Gastroesophageal sphincter (tissue), 4 donors: Measurements from ENCODE around the gene PPP1R13B. TPM values are rescaled to one million over a fixed set of nuclear protein-coding genes. Genes with fewer than 3 reads are reported as not detected.

Experiments
- ATAC-seq: fragments of 150-250 bp; one replicate; pipeline ENCODE4 v1.9.1; 2016; ENCODE audit warnings: mild to moderate bottlenecking, moderate library complexity
- H3K27ac ChIP-seq, 4 donors: fragments of 200-600 bp; sonication (generic) in 3 of 4; 1 replicate in 3 of 4; 2 replicates in 1 of 4; pipeline ENCODE4 v1.5.1; 2016 to 2019
- H3K27me3 ChIP-seq: fragments of 200-600 bp; sonication (generic); one replicate; pipeline ENCODE4 v1.5.1; 2019
- H3K36me3 ChIP-seq, 2 donors: fragments of 200-600 bp; sonication (generic); one replicate each; pipeline ENCODE4 v1.5.1; 2019; ENCODE audit warnings: control low read depth in 1 of 2
- H3K4me1 ChIP-seq, 3 donors: fragments of 200-600 bp; sonication (generic); 1 replicate in 2 of 3; 2 replicates in 1 of 3; pipeline ENCODE4 v1.5.1; 2016 to 2019; ENCODE audit warnings: control low read depth in 2 of 3
- H3K4me3 ChIP-seq, 2 donors: fragments of 200-600 bp; sonication (generic); one replicate each; pipeline ENCODE4 v1.5.1; 2019; ENCODE audit warnings: mild to moderate bottlenecking in 1 of 2, moderate library complexity in 1 of 2
- H3K9me3 ChIP-seq, 3 donors: fragments of 200-600 bp; sonication (generic); one replicate each; pipeline ENCODE4 v1.5.1; 2017 to 2019; ENCODE audit warnings: control low read depth in 2 of 3
- EP300 ChIP-seq: sonication (generic); formaldehyde crosslinking; IDR thresholded peaks from one replicate; pipeline ENCODE4 v1.6.1; 2017; ENCODE audit warnings: antibody characterized with exemption, mild to moderate bottlenecking
- POLR2A ChIP-seq, 2 donors: fragments of 450-650 bp; IDR thresholded peaks; one replicate each; pipeline ENCODE4 v1.6.1; 2017; ENCODE audit warnings: antibody characterized with exemption in 2 of 2, mild to moderate bottlenecking in 2 of 2, moderate library complexity in 1 of 2
- POLR2AphosphoS5 ChIP-seq: sonication (generic); formaldehyde crosslinking; IDR thresholded peaks from one replicate; pipeline ENCODE4 v1.6.1; 2017; ENCODE audit warnings: antibody characterized with exemption
- WGBS, 2 donors: methylation state at CpG; one replicate each; pipeline ENCODE4 v1.1.5; 2018; ENCODE audit warnings: low coverage in 1 of 2; 5-methylcytosine and 5-hydroxymethylcytosine counted together
- total RNA-seq, 4 donors: library from RNA; depleted of rRNA; stranded (reverse); fragments of >200 nt; gene quantifications; one replicate each; pipeline ENCODE4 v1.1.0, GENCODE V29; 2016
- TF ChIP-seq, protein P1 (sequence below), 4 experiments: fragments of 200-600 bp in 2 of 4; fragments of 450-650 bp in 2 of 4; sonication (generic) in 1 of 4; IDR thresholded peaks; one replicate each; pipeline ENCODE4 v1.5.1; 2017 to 2019; ENCODE audit warnings: antibody characterized with exemption in 4 of 4, mild to moderate bottlenecking in 2 of 4, moderate library complexity in 2 of 4

The PPP1R13B gene
- total RNA-seq, 4 donors from 2014 or later: 13.9 to 24.8 (median 17.5) TPM

DNA sequence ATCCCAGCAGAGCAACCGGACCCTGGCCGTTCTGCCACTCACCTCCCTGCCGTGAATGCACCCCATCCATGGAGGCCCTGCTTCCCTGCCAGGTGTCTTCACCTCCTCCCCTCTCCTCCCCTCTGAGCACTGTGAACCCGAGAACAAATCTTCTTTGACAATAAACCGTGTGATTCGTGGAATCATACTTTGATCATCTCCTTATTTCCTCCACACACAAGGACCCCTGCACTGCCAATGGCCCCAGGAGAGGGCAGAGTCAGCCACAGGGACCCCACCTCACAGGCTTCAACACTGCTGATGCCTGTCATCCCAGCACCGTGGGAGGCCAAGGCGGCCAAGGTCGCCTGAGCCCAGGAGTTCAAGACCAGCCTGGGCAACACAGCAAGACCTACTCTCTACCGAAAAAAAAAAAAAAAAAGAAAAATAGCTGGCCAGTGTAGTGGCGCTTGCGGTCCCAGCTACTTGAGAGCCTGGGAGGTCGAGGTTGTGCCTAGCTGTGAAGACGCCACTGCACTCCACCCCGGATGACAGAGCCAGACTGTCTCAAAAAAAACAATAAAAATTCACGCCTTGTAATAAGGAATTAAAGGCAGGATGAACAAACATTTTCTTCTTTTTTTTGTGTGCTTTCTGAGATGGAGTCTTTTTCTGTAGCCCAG, 133.2 kb downstream of the PPP1R13B start:
- Histone ChIP-seq H3K4me1 (peaks cover 0 to 82% (median 37%) of the 10 kb centered on the region in 3 donors), H3K4me3 (peak overlapping the region in 1 of 2 donors; percentile 99), H3K36me3 (no peaks in the 10 kb centered on the region), H3K27ac (peak overlapping the region in 1 of 4 donors; percentile 68), H3K9me3 (no peaks in the 10 kb centered on the region), H3K27me3 (no peaks in the 10 kb centered on the region)
- TF ChIP-seq, protein P1, sequence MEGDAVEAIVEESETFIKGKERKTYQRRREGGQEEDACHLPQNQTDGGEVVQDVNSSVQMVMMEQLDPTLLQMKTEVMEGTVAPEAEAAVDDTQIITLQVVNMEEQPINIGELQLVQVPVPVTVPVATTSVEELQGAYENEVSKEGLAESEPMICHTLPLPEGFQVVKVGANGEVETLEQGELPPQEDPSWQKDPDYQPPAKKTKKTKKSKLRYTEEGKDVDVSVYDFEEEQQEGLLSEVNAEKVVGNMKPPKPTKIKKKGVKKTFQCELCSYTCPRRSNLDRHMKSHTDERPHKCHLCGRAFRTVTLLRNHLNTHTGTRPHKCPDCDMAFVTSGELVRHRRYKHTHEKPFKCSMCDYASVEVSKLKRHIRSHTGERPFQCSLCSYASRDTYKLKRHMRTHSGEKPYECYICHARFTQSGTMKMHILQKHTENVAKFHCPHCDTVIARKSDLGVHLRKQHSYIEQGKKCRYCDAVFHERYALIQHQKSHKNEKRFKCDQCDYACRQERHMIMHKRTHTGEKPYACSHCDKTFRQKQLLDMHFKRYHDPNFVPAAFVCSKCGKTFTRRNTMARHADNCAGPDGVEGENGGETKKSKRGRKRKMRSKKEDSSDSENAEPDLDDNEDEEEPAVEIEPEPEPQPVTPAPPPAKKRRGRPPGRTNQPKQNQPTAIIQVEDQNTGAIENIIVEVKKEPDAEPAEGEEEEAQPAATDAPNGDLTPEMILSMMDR (IDR thresholded peaks at IDR 0.05): no peak
- TF ChIP-seq POLR2A (IDR thresholded peaks at IDR 0.05) (no peak), POLR2AphosphoS5 (no peak), EP300 (no peak)
- 59 to 70% methylated on average over 11 to 12 of the region's 16 CpGs for WGBS, 2 donors
- ATAC-seq: no peak

DNA sequence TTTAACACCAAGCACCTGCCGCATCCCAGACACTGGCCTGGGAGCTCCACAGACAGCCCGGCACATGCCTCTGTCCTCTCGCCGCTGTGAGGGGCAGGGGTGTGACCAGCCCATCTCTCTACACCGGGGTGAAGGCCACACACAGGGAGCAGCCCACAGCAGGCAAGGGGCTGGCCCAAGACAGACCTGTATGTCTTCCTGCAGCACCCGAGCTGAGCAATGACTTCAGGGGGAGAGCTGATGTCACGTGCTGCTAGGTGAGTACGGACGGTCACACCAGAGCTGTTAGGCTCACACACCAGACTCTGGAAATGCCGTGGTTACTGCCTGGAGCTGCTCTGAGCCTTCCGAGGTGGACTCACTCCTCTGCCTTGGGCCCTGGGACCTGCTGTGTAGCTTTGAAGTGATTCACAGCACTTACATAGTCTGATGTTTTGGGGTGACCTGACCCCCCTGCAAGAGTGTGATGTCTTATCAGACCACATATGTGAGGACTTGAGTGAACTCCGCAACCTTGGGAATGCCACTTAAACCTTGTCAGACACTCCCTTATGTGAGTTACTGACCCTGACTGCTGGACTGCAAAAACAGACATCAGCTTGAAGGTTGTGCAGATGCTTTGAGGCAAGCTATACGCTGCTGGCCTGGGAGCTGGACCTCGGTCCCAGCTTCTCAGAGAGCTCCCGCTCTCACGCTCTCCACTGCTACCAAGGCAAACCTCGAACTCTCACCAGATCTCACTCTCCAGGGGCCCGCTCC, 133.9 kb downstream of the PPP1R13B start:
- TF ChIP-seq POLR2A (IDR thresholded peaks at IDR 0.05) (no peak), EP300 (no peak), POLR2AphosphoS5 (no peak)
- TF ChIP-seq, protein P1 (IDR thresholded peaks at IDR 0.05): no peak
- Histone ChIP-seq H3K9me3 (no peaks in the 10 kb centered on the region), H3K36me3 (no peaks in the 10 kb centered on the region), H3K27ac (peak overlapping the region in 1 of 4 donors; percentile 58), H3K27me3 (no peaks in the 10 kb centered on the region), H3K4me3 (no peak overlapping the region), H3K4me1 (peaks cover 0 to 82% (median 37%) of the 10 kb centered on the region in 3 donors)
- no peak for ATAC-seq
- 62 to 90% methylated on average over 2 to 4 of the region's 18 CpGs for WGBS, 2 donors

DNA sequence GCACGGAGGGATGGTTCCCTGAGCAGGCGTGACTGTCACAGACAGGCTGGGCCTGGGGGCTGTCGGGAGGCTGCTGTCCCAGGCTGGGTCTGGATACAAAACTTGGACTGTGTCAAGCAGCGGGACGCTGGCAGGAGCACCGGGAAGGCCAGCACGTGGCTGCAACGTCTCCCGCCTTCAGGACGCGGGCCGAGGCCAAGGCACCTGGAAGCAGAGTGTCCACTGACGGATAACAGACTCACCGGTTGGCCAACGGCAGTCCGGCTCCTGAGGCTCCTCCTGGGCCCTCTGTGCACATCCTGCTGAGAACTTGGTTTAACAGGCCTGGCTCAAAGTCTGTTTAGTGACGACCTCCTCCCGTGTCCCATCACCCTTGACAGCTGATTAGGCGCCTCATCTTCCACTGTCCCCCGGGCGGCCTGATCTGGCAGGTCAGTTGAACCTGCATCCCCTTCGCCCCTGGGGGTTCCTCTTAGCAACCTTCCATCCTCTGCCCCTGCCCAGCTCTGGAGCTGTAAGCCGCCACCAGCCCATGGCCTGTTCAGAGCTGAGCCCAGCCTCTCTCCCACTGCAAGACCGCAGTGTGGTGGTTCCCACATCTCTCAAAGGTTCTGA, 134.6 kb downstream of the PPP1R13B start:
- Histone ChIP-seq H3K4me3 (no peak overlapping the region), H3K4me1 (peaks cover 0 to 82% (median 30%) of the 10 kb centered on the region in 3 donors), H3K27ac (peak overlapping the region in 3 of 4 donors; percentile 44 to 64 (median 58)), H3K36me3 (peaks cover 0 to 5% of the 10 kb centered on the region in 2 donors), H3K27me3 (no peaks in the 10 kb centered on the region), H3K9me3 (no peaks in the 10 kb centered on the region)
- no peak for TF ChIP-seq EP300
- TF ChIP-seq, protein P1 (IDR thresholded peaks at IDR 0.05): no peak
- no peak for TF ChIP-seq POLR2AphosphoS5
- no peak for TF ChIP-seq POLR2A (IDR thresholded peaks at IDR 0.05)
- 71 to 74% methylated on average over 8 to 9 of the region's 24 CpGs for WGBS, 2 donors
- ATAC-seq: no peak

DNA sequence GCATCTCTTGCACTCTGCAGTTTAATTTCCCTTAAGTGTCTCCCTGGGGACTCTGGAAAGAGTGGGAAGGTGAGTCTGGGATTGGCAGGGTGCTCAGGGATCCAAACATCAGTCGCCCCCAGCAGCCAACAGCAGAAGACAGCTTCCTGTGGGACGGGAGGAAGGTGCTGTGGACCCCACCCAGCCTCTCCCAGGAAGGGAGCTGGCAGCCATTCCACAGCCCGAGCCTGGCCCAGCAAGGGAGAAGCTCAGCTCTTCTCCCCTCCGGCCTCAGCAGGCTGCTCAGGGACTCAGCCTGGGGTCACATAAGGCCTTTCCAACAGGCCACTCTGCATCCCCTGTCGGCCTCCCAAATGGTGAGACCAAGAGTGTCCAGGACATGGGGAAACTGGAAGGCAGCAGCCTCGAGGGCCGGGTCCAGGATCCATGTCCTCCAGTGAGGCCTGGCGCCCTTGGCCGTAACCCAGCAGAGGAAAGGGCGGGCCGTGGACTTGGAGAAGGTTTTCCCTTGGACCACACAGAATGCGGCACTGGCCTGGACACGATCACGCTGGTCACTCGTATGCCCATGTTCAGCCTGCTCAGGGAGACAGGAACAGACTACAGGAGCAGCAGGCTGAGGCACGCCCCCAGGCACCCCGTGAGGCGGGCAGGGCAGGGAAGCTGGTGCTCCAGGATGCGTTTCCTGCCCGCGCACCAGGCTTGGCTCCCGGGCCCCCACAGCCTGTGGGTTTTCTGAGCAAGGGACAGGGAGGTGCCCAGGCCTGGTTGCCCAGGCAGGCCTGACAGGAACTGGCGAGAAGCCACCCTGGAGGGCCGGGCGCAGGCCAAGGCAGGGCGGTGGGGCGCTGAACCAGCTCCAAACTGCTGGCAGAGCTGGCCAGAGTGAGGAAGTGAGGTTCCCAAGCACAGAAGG, 135.6 kb downstream of the PPP1R13B start:
- ATAC-seq: no peak
- 30 to 73% methylated on average over 3 to 4 of the region's 27 CpGs for WGBS, 2 donors
- H3K4me3 ChIP-seq: no peak overlapping the region
- H3K9me3 ChIP-seq: no peaks in the 10 kb centered on the region
- peaks cover 0 to 78% (median 20%) of the 10 kb centered on the region in 3 donors for H3K4me1 ChIP-seq
- H3K36me3 ChIP-seq: peaks cover 0 to 14% of the 10 kb centered on the region in 2 donors
- no peaks in the 10 kb centered on the region for H3K27me3 ChIP-seq
- H3K27ac ChIP-seq: peak overlapping the region in 3 of 4 donors; percentile 44 to 64 (median 58)
- TF ChIP-seq, protein P1 (IDR thresholded peaks at IDR 0.05): no peak
- TF ChIP-seq EP300: no peak
- TF ChIP-seq POLR2A (IDR thresholded peaks at IDR 0.05): no peak
- no peak for TF ChIP-seq POLR2AphosphoS5
